ENCODE results near the gene PPP2R2C. TPM values are rescaled to one million over a fixed set of nuclear protein-coding genes. Genes with fewer than 3 reads are reported as not detected.

Gene PPP2R2C
- total and polyA plus RNA-seq, 2 donors (not counting 1 experiment from before 2014, with no cell fraction given) = 0.10 to 0.17 TPM

DNA sequence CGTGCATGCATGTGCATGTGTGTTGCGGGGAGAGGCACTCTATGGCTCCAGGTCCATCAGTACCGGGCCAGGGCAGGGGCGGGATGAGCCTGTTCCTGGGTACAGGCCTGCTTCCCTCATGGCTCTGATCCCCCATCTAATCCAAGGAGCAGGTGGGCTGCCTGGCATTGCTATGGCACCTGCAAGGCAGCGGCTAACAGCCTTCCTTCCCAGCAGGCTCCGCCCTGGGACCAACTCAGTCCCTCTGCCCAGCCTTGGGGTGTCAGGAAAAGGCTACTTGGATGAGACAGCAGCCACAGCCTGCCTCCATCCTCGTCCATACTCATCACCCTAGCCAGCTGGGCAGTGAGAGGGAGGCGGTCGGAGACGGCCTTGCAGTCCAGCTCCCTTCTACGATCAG lies 46.5 kb downstream of the PPP2R2C start:
- H2AFZ ChIP-seq (ENCODE audit: low read length) = no peak overlapping the region
- no peaks in the 10 kb centered on the region for H3K9me3 ChIP-seq (ENCODE audit: control insufficient read depth, insufficient read depth, low read depth, low read length)
- no peak overlapping the region for H3K4me2 ChIP-seq (ENCODE audit: extremely low read depth, insufficient read depth, low read length)
- no peak overlapping the region for H3K9ac ChIP-seq (ENCODE audit: insufficient read depth, low read length)
- no peaks in the 10 kb centered on the region for H3K4me1 ChIP-seq (ENCODE audit: control insufficient read depth, extremely low read depth, insufficient read depth, low read length)
- no peaks in the 10 kb centered on the region for H3K79me2 ChIP-seq (ENCODE audit: control insufficient read depth, insufficient read depth, low read length)
- no peaks in the 10 kb centered on the region for H4K20me1 ChIP-seq (ENCODE audit: control insufficient read depth, extremely low read depth, insufficient read depth, low read length)
- no peak overlapping the region for H3K27ac ChIP-seq (ENCODE audit: insufficient read depth, low read length)
- H3K36me3 ChIP-seq (ENCODE audit: control insufficient read depth, insufficient read depth, low read length) = no peaks in the 10 kb centered on the region
- H3K4me3 ChIP-seq (replicated peaks in 1 of 4; ENCODE audit: control extremely low read depth in 1 of 4, insufficient read depth in 1 of 4, low read depth in 3 of 4, low read length in 4 of 4) = no peak overlapping the region
- DNase-seq (ENCODE audit: low read depth in 2 of 2) = no peak
- TF ChIP-seq EZH2 (IDR thresholded peaks at IDR 0.05; ENCODE audit: low read length, missing control alignments) = no peak
- TF ChIP-seq, protein P1, sequence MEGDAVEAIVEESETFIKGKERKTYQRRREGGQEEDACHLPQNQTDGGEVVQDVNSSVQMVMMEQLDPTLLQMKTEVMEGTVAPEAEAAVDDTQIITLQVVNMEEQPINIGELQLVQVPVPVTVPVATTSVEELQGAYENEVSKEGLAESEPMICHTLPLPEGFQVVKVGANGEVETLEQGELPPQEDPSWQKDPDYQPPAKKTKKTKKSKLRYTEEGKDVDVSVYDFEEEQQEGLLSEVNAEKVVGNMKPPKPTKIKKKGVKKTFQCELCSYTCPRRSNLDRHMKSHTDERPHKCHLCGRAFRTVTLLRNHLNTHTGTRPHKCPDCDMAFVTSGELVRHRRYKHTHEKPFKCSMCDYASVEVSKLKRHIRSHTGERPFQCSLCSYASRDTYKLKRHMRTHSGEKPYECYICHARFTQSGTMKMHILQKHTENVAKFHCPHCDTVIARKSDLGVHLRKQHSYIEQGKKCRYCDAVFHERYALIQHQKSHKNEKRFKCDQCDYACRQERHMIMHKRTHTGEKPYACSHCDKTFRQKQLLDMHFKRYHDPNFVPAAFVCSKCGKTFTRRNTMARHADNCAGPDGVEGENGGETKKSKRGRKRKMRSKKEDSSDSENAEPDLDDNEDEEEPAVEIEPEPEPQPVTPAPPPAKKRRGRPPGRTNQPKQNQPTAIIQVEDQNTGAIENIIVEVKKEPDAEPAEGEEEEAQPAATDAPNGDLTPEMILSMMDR (conservative IDR thresholded peaks at IDR 0.05 in 1 of 2, IDR thresholded peaks at IDR 0.05 in 1 of 2; ENCODE audit: low read depth in 1 of 2, low read length in 2 of 2) = no peak
- H3K27me3 ChIP-seq (ENCODE audit: control insufficient read depth, insufficient read depth, low read length) = no peaks in the 10 kb centered on the region

DNA sequence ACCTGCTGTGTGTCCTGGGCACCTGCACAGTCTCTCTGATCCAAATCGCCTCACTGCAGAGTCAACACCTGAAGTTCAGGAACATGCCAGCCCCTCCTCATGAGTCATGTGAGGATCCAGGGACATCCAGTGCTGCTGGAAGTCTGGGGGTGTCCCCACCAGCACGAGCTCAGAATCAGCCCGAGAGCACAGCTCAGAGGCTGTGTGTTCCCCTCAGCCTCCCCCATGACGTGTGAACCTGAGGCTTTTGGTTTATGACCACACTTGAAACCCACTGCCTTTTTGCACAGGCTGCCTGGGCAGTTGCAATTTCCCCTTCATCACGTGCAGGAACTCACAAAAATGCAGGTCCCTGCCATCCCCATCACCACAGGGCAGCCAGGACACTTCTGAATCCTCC lies 47.1 kb downstream of the PPP2R2C start:
- Histone ChIP-seq H3K4me1 (ENCODE audit: control insufficient read depth, extremely low read depth, insufficient read depth, low read length) (no peaks in the 10 kb centered on the region), H3K4me3 (replicated peaks in 1 of 4; ENCODE audit: control extremely low read depth in 1 of 4, insufficient read depth in 1 of 4, low read depth in 3 of 4, low read length in 4 of 4) (no peak overlapping the region), H3K36me3 (ENCODE audit: control insufficient read depth, insufficient read depth, low read length) (no peaks in the 10 kb centered on the region), H3K27ac (ENCODE audit: insufficient read depth, low read length) (no peak overlapping the region), H3K79me2 (ENCODE audit: control insufficient read depth, insufficient read depth, low read length) (no peaks in the 10 kb centered on the region), H3K4me2 (ENCODE audit: extremely low read depth, insufficient read depth, low read length) (no peak overlapping the region), H3K9me3 (ENCODE audit: control insufficient read depth, insufficient read depth, low read depth, low read length) (no peaks in the 10 kb centered on the region), H4K20me1 (ENCODE audit: control insufficient read depth, extremely low read depth, insufficient read depth, low read length) (no peaks in the 10 kb centered on the region), H3K9ac (ENCODE audit: insufficient read depth, low read length) (no peak overlapping the region), H3K27me3 (ENCODE audit: control insufficient read depth, insufficient read depth, low read length) (no peaks in the 10 kb centered on the region), H2AFZ (ENCODE audit: low read length) (no peak overlapping the region)
- TF ChIP-seq, protein P1 (conservative IDR thresholded peaks at IDR 0.05 in 1 of 2, IDR thresholded peaks at IDR 0.05 in 1 of 2; ENCODE audit: low read depth in 1 of 2, low read length in 2 of 2) = no peak
- no peak for TF ChIP-seq EZH2 (IDR thresholded peaks at IDR 0.05; ENCODE audit: low read length, missing control alignments)
- DNase-seq (ENCODE audit: low read depth in 2 of 2) = no peak

DNA sequence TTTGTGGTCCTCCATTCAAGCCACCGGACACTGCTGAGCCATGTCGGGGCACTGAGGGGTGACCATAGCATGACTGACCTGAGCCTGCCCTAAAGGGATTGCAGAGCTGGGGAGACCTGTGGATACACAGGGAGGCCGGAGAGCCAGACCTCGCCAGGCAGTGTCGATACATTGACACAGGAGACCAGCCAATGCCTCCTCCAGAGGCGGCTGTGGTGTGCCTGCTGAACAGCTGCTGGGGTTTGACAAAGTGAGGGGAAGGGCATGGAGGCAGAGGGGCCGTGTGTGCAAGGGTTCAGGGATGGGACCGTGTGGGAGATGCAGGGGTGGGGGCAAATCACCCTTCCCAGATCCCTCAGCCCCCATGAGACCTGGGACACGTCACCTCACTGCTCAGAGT lies 48.0 kb downstream of the PPP2R2C start:
- Histone ChIP-seq H3K79me2 (ENCODE audit: control insufficient read depth, insufficient read depth, low read length) (no peaks in the 10 kb centered on the region), H3K27me3 (ENCODE audit: control insufficient read depth, insufficient read depth, low read length) (no peaks in the 10 kb centered on the region), H3K27ac (ENCODE audit: insufficient read depth, low read length) (no peak overlapping the region), H4K20me1 (ENCODE audit: control insufficient read depth, extremely low read depth, insufficient read depth, low read length) (no peaks in the 10 kb centered on the region), H3K36me3 (ENCODE audit: control insufficient read depth, insufficient read depth, low read length) (no peaks in the 10 kb centered on the region), H3K4me1 (ENCODE audit: control insufficient read depth, extremely low read depth, insufficient read depth, low read length) (no peaks in the 10 kb centered on the region), H3K4me3 (replicated peaks in 1 of 4; ENCODE audit: control extremely low read depth in 1 of 4, insufficient read depth in 1 of 4, low read depth in 3 of 4, low read length in 4 of 4) (no peak overlapping the region), H2AFZ (ENCODE audit: low read length) (no peak overlapping the region), H3K9ac (ENCODE audit: insufficient read depth, low read length) (no peak overlapping the region), H3K9me3 (ENCODE audit: control insufficient read depth, insufficient read depth, low read depth, low read length) (no peaks in the 10 kb centered on the region), H3K4me2 (ENCODE audit: extremely low read depth, insufficient read depth, low read length) (no peak overlapping the region)
- no peak for DNase-seq (ENCODE audit: low read depth in 2 of 2)
- TF ChIP-seq EZH2 (IDR thresholded peaks at IDR 0.05; ENCODE audit: low read length, missing control alignments) = no peak
- TF ChIP-seq, protein P1 (conservative IDR thresholded peaks at IDR 0.05 in 1 of 2, IDR thresholded peaks at IDR 0.05 in 1 of 2; ENCODE audit: low read depth in 1 of 2, low read length in 2 of 2) = no peak
